Ascending aorta (tissue), 2 donors: ENCODE data around the gene MAN2C1. TPM values are rescaled to one million over a fixed set of nuclear protein-coding genes. Genes with fewer than 3 reads are reported as not detected.
"Not testable (repeated sequence)": the region's sequence is repeated elsewhere in the genome, so short reads cannot be mapped to it uniquely, and the experiment has no call there.

ENCODE experiments used
- DNase-seq, 2 donors: peaks; one replicate each; pipeline ENCODE4 v3.0.0-alpha.2; 2019; ENCODE audit warnings: low spot score in 2 of 2
- H3K27ac ChIP-seq, 2 donors: fragments of 200-600 bp; sonication (generic); one replicate each; pipeline ENCODE4 v1.5.1; 2016 to 2017; ENCODE audit warnings: mild to moderate bottlenecking in 1 of 2
- H3K27me3 ChIP-seq: fragments of 200-600 bp; sonication (generic); one replicate; pipeline ENCODE4 v1.5.1; 2017
- H3K36me3 ChIP-seq, 2 donors: fragments of 200-600 bp; sonication (generic); one replicate each; pipeline ENCODE4 v1.5.1; 2016
- H3K4me1 ChIP-seq, 2 donors: fragments of 200-600 bp; sonication (generic); one replicate each; pipeline ENCODE4 v1.5.1; 2016 to 2017; ENCODE audit warnings: mild to moderate bottlenecking in 1 of 2
- H3K4me3 ChIP-seq, 2 donors: fragments of 200-600 bp; sonication (generic); one replicate each; pipeline ENCODE4 v1.5.1; 2016 to 2017; ENCODE audit warnings: mild to moderate bottlenecking in 1 of 2
- H3K9me3 ChIP-seq, 2 donors: fragments of 200-600 bp; sonication (generic); one replicate each; pipeline ENCODE4 v1.5.1; 2016
- intact Hi-C: fragments of 100-400 bp; cut with DNase I; formaldehyde crosslinking; loops from one replicate; pipeline ENCODE4 v1.15.1; 2023
- total RNA-seq: library from RNA; depleted of rRNA; stranded (reverse); fragments of >200 nt; gene quantifications from one replicate; pipeline ENCODE4 v1.1.0, GENCODE V29; 2016
- TF ChIP-seq, protein P1 (sequence below), 3 experiments: fragments of 200-600 bp in 2 of 3; fragments of 450-650 bp in 1 of 3; sonication (generic) in 2 of 3; IDR thresholded peaks; one replicate each; pipeline ENCODE4 v1.5.1; 2016 to 2019; ENCODE audit warnings: antibody characterized with exemption in 3 of 3, mild to moderate bottlenecking in 1 of 3, moderate library complexity in 1 of 3

MAN2C1 gene
- total RNA-seq, 1 donor from 2014 or later, result 447 TPM

DNA sequence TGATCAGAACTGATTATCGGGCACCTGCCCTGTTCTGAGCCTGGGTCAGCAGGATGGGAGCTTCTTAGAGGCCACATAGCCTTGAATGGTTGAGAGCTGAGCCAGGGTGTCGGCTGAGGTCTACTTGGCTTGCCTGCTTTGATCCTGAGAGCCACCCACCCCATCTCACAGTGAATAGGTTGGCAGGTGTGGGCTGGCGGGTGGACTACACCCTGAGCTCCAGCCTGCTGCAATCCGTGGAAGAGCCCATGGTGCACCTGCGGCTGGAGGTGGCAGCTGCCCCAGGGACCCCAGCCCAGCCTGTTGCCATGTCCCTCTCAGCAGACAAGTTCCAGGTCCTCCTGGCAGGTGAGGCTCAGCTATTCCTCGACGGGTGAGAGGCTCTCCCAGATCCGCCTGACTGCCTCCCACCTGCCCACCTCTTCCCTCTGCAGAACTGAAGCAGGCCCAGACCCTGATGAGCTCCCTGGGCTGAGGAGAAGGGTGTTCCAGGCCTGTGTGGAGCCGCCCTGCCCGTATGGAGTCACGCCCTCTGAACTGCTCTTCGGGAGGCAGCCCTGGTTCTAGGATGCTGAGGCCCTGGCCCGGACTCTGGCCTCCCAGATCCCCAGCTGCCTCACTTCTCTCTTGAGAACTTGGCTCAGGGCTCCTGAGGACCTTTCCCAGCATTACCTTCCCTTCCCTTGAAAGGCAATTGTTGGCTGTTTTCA, 28.7 kb downstream of the MAN2C1 start:
- DNase-seq, result no peak
- Histone ChIP-seq H3K27ac (no peak overlapping the region), H3K27me3 (no peaks in the 10 kb centered on the region), H3K9me3 (no peaks in the 10 kb centered on the region), H3K4me1 (peaks cover 3 to 5% of the 10 kb centered on the region in 2 donors), H3K4me3 (no peak overlapping the region), H3K36me3 (peaks cover 5 to 11% of the 10 kb centered on the region in 2 donors)
- TF ChIP-seq, protein P1, sequence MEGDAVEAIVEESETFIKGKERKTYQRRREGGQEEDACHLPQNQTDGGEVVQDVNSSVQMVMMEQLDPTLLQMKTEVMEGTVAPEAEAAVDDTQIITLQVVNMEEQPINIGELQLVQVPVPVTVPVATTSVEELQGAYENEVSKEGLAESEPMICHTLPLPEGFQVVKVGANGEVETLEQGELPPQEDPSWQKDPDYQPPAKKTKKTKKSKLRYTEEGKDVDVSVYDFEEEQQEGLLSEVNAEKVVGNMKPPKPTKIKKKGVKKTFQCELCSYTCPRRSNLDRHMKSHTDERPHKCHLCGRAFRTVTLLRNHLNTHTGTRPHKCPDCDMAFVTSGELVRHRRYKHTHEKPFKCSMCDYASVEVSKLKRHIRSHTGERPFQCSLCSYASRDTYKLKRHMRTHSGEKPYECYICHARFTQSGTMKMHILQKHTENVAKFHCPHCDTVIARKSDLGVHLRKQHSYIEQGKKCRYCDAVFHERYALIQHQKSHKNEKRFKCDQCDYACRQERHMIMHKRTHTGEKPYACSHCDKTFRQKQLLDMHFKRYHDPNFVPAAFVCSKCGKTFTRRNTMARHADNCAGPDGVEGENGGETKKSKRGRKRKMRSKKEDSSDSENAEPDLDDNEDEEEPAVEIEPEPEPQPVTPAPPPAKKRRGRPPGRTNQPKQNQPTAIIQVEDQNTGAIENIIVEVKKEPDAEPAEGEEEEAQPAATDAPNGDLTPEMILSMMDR (IDR thresholded peaks at IDR 0.05), result no peak
- intact Hi-C loops, result loop anchor here (10.0 kb wide), 1 partner anchor 315 kb away; the partner anchor contains the start of gene PPCDC

DNA sequence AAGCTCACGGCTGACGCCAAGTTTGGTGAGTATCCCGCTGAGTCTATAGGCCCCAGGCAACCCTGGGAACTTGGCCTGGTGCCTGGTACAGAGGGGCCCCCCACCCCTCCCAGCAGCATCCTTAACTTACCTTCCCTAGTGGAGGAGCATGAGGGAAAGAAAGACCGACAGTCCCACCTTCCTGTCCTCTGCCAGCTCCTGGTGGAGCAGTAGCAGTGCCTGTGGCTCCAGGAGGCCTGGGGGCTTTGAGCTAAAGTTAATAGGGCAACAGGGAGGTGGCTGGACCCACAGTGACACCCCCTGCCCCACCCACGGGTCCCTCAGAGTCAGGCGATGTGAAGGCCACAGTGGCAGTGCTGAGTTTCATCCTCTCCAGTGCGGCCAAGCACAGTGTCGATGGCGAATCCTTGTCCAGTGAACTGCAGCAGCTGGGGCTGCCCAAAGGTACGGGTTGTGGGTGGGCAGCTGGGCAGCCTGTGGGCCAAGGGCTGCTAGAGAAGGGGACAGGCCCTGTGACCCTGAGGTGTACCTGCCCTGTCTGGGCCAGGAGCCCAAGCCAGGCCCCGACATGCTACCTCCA, 29.7 kb downstream of the MAN2C1 start:
- H3K9me3 ChIP-seq, result no peaks in the 10 kb centered on the region
- no peak for DNase-seq

DNA sequence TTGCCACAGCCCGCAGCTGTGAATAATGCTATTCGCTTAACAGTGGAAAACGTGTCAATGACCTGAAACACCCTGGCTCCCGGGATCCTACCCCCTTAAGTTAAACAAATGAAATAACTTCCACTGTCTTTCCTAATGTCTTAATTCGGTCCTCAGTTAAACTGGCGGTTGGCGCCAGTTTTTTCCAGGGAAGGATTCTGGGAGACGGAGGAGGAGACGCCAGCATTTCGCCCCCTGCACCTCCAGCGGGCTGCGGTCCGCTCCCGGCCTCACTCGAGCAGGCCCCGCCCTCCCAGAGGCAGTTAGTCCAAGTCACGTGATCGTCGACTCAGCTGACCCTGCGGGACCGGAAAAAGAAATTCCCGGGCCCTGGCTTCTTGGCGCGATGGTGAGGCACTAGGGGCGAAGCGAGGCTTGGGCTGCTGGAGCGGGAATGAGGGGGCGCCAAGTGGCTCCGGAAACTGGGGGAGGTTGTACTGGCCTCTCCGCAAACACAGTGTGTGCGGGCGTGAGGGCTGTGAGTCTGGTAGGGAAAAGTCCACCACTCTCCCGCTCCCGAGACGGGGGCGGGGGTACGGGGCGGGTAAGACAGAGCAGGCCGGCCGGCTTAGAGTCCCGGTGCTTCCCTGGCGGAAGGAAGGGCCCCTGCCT, 32.6 kb downstream of the MAN2C1 start, which contains the start of gene COMMD4:
Gene COMMD4 (plus strand): TSS at position 359 of the 651 bp plus-strand sequence. CDS start 27 bp downstream, at position 386.
- TF ChIP-seq, protein P1 (IDR thresholded peaks at IDR 0.05), result no peak
- Histone ChIP-seq H3K27ac (peak within 1 kb of the TSS; percentile 31 to 51), H3K4me3 (peak within 1 kb of the TSS; percentile 56 to 81), H3K4me1 (peaks cover 3 to 5% of the 10 kb centered on the region in 2 donors), H3K9me3 (no peaks in the 10 kb centered on the region), H3K36me3 (peaks cover 5 to 11% of the 10 kb centered on the region in 2 donors), H3K27me3 (no peaks in the 10 kb centered on the region)
- intact Hi-C loops, result loop anchor here (10.0 kb wide), 1 partner anchor 311 kb away; the partner anchor contains the start of gene PPCDC
- DNase-seq, result peak; percentile 71 to 97

More for the DNA sequence above, 29.7 kb downstream of the MAN2C1 start:
- Histone ChIP-seq H3K27ac (no peak overlapping the region), H3K4me1 (peaks cover 3 to 5% of the 10 kb centered on the region in 2 donors), H3K4me3 (no peak overlapping the region), H3K27me3 (no peaks in the 10 kb centered on the region), H3K36me3 (peaks cover 5 to 11% of the 10 kb centered on the region in 2 donors)
- TF ChIP-seq, protein P1 (IDR thresholded peaks at IDR 0.05), result no peak
- intact Hi-C loops, result loop anchor here (10.0 kb wide), 1 partner anchor 314 kb away; the partner anchor contains the start of gene PPCDC

DNA sequence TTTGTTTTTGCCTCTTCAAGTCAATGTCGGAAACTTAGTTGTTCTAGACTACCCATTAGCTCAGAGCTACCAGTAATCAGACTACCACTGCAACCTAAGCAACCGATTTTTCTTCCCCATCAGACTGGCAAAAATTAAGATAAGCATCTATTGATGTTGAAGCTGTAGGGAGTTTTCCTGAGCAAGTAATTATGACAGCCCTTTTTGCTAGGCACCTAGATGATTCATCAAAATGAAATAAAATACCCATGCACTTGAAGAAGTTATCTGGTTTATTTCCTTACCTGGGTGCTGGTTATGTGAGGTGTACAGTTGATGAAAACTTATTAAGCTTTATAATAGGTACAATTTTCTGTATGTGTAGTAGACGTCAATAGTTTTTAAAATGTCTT, 33.1 kb downstream of the MAN2C1 start:
- intact Hi-C loops, result loop anchor here (10.0 kb wide), 1 partner anchor 311 kb away; the partner anchor contains the start of gene PPCDC
- Histone ChIP-seq H3K4me3 (peak overlapping the region; percentile 56 to 81), H3K27ac (no peak overlapping the region), H3K4me1 (peaks cover 3 to 5% of the 10 kb centered on the region in 2 donors), H3K27me3 (no peaks in the 10 kb centered on the region), H3K36me3 (peaks cover 5 to 11% of the 10 kb centered on the region in 2 donors), H3K9me3 (no peaks in the 10 kb centered on the region)
- DNase-seq, result no peak
- TF ChIP-seq, protein P1 (IDR thresholded peaks at IDR 0.05), result no peak

DNA sequence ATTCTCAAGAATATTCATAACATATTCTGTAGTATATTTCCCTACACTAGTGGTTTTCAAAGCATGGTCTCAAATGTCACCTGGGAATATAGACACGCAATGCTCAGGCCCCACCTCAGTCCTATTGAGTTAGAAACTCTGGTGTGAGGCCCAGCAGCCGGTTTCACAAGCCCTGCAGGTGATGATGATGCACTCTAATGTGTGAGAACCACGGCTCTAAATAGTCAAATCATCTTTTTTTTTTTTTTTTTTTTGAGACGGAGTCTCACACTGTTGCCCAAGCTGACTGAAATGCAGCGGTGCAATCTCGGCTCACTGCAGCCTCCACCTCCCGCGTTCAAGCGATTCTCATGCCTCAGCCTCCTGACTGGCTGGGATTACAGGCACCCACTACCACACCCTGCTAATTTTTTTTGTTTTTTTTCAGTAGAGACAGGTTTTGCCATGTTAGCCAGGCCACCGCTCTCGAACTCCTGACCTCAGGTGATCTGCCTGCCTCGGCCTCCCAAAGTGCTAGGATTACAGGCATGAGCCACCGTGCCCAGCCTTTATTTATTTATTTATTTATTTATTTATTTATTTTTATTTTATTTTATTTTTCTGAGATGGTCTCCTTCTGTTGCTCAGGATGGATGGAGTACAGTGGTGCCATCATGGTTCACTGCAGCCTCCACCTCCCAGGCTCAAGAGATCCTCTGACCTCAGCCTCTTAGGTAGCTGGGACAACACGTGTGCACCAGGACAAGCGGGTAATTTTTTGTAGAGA, 34.6 kb downstream of the MAN2C1 start:
- H3K27me3 ChIP-seq, H3K9me3 ChIP-seq, H3K27ac ChIP-seq, DNase-seq, H3K4me1 ChIP-seq, H3K4me3 ChIP-seq, H3K36me3 ChIP-seq: not testable (repeated sequence)
- intact Hi-C loops, result loop anchor here (10.0 kb wide), 1 partner anchor 309 kb away; the partner anchor contains the start of gene PPCDC

DNA sequence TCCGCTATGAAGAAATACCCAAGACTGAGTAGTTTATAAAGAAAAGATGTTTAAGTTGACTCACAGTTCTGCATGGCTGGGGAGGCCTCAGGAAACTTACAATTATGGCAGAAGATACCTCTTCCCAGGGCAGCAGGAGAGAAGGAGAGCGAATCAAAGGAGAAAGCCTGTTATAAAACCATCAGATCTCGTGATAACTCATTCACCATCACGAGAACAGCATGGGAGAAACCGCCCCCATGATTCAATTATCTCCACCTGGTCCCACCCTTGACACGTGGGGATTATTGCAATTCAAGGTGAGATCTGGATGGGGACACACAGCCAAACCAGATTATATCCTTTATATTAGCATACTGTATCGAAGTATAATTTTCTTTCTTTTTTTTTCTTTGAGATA, 36.3 kb downstream of the MAN2C1 start:
- not testable (repeated sequence) for H3K4me3 ChIP-seq, DNase-seq, H3K4me1 ChIP-seq, H3K27ac ChIP-seq, H3K9me3 ChIP-seq, H3K36me3 ChIP-seq, H3K27me3 ChIP-seq
- intact Hi-C loops, result loop anchor here (10.0 kb wide), 1 partner anchor 307 kb away; the partner anchor contains the start of gene PPCDC
